Epithelial cell of esophagus (primary cell): ENCODE measurements around the gene ARHGEF17.

ENCODE experiments used
- DNase-seq: peaks from one replicate; pipeline ENCODE4 v3.0.0; 2010; ENCODE audit warnings: low read depth
- H3K4me3 ChIP-seq: 2 replicates; pipeline ENCODE4 v1.5.1; 2011; ENCODE audit warnings: mild to moderate bottlenecking, low read length, control low read depth
- TF ChIP-seq, protein P1 (sequence below): IDR thresholded peaks from 2 replicates; pipeline ENCODE4 v1.5.1; 2011; ENCODE audit warnings: low read depth, mild to moderate bottlenecking, low read length, control low read depth, inconsistent platforms; ENCODE audit not compliant: insufficient read depth; ENCODE audit errors: missing control alignments

Gene ARHGEF17

DNA sequence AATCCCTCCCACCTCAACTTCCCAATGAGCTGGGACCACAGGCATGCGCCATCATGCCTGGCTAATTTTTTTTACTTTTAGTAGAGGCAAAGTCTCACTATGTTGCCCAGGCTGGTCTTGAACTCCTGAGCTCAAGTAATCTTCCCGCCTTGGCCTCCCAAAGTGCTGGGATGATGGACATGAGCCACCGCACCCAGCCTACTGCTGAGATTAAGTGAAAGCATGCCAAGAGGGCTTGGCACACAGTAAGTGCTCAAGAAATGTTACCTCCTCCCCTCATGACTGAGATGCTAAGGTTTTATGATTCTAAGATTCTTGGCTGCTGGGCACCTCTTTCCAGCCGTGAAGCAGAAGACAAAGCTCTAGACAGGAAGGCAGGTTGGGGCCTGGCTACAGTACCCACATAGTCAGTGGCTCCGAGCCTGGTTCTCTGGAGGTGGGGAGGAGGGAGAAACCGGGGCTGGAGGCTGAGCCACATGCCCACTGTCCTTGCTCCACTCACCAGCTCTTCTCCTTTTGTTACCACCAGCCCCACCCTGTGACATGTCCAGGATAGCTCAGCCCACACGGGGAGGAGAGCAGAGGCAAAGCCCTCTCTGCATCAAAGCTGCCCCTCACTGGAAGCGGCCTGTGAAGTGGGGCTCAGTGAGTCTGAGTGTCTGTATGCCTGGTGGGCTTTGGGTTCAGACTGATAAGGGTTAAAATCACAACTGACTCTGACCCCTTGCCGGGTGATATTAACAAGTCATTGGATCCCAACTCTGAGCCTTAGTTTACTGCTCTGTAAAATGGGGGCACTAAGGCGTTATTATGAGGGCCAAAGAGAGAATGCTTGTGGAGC is 12.9 kb downstream of the ARHGEF17 start:
- no peak overlapping the region for H3K4me3 ChIP-seq
- TF ChIP-seq, protein P1, sequence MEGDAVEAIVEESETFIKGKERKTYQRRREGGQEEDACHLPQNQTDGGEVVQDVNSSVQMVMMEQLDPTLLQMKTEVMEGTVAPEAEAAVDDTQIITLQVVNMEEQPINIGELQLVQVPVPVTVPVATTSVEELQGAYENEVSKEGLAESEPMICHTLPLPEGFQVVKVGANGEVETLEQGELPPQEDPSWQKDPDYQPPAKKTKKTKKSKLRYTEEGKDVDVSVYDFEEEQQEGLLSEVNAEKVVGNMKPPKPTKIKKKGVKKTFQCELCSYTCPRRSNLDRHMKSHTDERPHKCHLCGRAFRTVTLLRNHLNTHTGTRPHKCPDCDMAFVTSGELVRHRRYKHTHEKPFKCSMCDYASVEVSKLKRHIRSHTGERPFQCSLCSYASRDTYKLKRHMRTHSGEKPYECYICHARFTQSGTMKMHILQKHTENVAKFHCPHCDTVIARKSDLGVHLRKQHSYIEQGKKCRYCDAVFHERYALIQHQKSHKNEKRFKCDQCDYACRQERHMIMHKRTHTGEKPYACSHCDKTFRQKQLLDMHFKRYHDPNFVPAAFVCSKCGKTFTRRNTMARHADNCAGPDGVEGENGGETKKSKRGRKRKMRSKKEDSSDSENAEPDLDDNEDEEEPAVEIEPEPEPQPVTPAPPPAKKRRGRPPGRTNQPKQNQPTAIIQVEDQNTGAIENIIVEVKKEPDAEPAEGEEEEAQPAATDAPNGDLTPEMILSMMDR: no peak
- peak; percentile 18 for DNase-seq

DNA sequence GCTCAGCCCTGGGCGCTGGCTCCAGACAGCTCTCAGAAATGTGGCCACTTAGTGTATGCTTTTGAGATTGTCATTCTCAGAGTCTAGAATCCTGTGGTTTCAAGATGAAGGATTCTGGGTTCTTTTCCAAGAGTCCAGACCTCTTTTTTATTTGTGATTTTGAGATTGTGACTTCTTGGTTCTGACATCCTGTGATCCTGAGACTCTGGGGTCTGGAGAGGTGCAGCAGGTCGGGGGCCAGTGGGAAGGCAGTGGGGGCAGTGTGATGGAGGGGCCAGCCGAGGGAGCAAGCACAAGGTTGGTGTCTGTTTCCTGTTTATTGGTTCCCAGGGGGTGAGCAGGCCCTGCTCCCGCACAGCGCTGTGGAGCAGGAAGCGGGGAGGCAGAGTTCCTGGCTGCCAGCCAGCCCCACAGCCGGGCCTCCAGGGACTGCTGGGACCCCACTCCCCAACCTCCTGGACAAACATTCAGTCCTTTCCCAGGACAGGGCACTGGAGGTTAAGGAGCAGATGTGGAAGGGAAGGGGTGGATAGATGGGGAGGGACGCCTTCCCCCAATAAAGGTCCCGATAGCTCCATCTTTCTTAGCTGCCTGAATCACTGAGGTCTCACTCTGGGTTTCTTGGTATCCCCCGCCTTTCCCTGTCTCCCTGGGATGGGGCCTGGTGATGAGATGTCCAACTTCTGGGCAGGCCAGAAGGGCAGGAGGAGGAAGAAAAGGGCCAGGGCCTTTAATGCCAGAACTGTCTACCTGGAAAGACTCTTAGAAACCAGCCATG is 13.7 kb downstream of the ARHGEF17 start:
- TF ChIP-seq, protein P1: no peak
- DNase-seq: no peak
- no peak overlapping the region for H3K4me3 ChIP-seq

- H3K4me3 ChIP-seq: no peak overlapping the region
- TF ChIP-seq, protein P1: no peak
- DNase-seq: no peak
Observed at GRCh38 chr11:73322382-73323306, 14.6 kb downstream of the ARHGEF17 start.

GRCh38 chr11:73323464-73323863 is 15.4 kb downstream of the ARHGEF17 start:
- TF ChIP-seq, protein P1: no peak
- no peak overlapping the region for H3K4me3 ChIP-seq
- no peak for DNase-seq

GRCh38 chr11:73324116-73324515 is 16.0 kb downstream of the ARHGEF17 start:
- no peak overlapping the region for H3K4me3 ChIP-seq
- no peak for DNase-seq
- TF ChIP-seq, protein P1: no peak

DNA sequence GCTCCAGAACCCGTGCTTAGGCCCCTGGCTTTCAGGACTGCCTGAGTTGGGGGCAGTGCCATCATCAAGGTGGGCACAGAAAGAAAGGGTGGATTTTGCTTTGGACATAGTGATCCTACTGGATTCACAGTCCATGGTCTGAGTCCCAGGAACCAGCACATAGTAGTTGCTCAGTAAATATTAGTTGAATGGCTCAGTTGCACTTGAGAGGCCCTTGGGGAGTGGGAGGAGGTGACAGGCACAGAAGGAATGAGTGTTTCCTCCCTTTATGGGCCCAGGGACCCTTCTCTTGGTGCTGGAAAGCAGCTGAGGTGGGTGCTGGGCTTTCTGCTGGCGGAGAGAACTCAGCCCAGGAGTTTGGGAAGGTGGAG is 16.6 kb downstream of the ARHGEF17 start:
- DNase-seq: no peak
- TF ChIP-seq, protein P1: no peak
- no peak overlapping the region for H3K4me3 ChIP-seq
